Esophagus muscularis mucosa (tissue), 4 donors: Measurements from ENCODE around the gene FAM20A. TPM values are rescaled to one million over a fixed set of nuclear protein-coding genes. Genes with fewer than 3 reads are reported as not detected.

Experiments used
- DNase-seq: peaks from one replicate; pipeline ENCODE4 v3.0.0-alpha.2; 2017; ENCODE audit errors: extremely low spot score
- H3K27ac ChIP-seq, 4 donors: fragments of 200-600 bp; sonication (generic); replicated peaks in 1 of 4; 1 replicate in 3 of 4; 2 replicates in 1 of 4; pipeline ENCODE4 v1.5.1; 2016 to 2019; ENCODE audit warnings: mild to moderate bottlenecking in 1 of 4
- H3K27me3 ChIP-seq, 4 donors: fragments of 200-600 bp; sonication (generic); one replicate each; pipeline versions ENCODE4 v1.5.1 to v1.6.0; 2016 to 2019
- H3K36me3 ChIP-seq, 4 donors: fragments of 200-600 bp; sonication (generic); one replicate each; pipeline ENCODE4 v1.5.1; 2016 to 2019
- H3K4me1 ChIP-seq, 4 donors: fragments of 200-600 bp; sonication (generic); one replicate each; pipeline ENCODE4 v1.5.1; 2016 to 2019
- H3K4me3 ChIP-seq, 4 donors: fragments of 200-600 bp; sonication (generic); 1 replicate in 2 of 4; 2 replicates in 2 of 4; pipeline ENCODE4 v1.5.1; 2016 to 2019; ENCODE audit warnings: mild to moderate bottlenecking in 4 of 4, moderate library complexity in 1 of 4
- H3K9me3 ChIP-seq, 4 donors: fragments of 200-600 bp; sonication (generic); 1 replicate in 3 of 4; 2 replicates in 1 of 4; pipeline ENCODE4 v1.5.1; 2016 to 2019
- CTCF ChIP-seq, 3 experiments: fragments of 200-600 bp in 2 of 3; fragments of 450-650 bp in 1 of 3; sonication (generic) in 2 of 3; IDR thresholded peaks; one replicate each; pipeline ENCODE4 v1.5.1; 2017 to 2019; ENCODE audit warnings: antibody characterized with exemption in 3 of 3, mild to moderate bottlenecking in 2 of 3, moderate library complexity in 1 of 3
- EP300 ChIP-seq: sonication (generic); formaldehyde crosslinking; IDR thresholded peaks from one replicate; pipeline ENCODE4 v1.6.1; 2017; ENCODE audit warnings: antibody characterized with exemption
- POLR2A ChIP-seq: fragments of 450-650 bp; IDR thresholded peaks from one replicate; pipeline ENCODE4 v1.6.1; 2017; ENCODE audit warnings: antibody characterized with exemption, moderate library complexity, mild to moderate bottlenecking, low read depth
- POLR2AphosphoS5 ChIP-seq, 2 donors: sonication (generic); formaldehyde crosslinking; IDR thresholded peaks; one replicate each; pipeline ENCODE4 v1.6.1; 2017; ENCODE audit warnings: antibody characterized with exemption in 2 of 2
- WGBS: methylation state at CpG from one replicate; pipeline ENCODE4 v1.1.5; 2018; 5-methylcytosine and 5-hydroxymethylcytosine counted together
- intact Hi-C: fragments of 100-400 bp; cut with DNase I; formaldehyde crosslinking; loops from one replicate; pipeline ENCODE4 v1.15.1; 2023
- total RNA-seq, 4 donors: library from RNA; depleted of rRNA; stranded (reverse); fragments of >200 nt; gene quantifications; one replicate each; pipeline versions ENCODE4 v1.1.0 to v1.2.1, GENCODE V29; 2016

Gene FAM20A
- total RNA-seq, 4 donors from 2014 or later, result 1.7 to 21.2 (median 3.2) TPM

GRCh38 chr17:68541816-68542215 is 59.4 kb downstream of the FAM20A start:
- peaks cover 22 to 45% (median 43%) of the 10 kb centered on the region in 4 donors for H3K36me3 ChIP-seq
- 91% methylated on average over 5 of the region's 6 CpGs for WGBS

GRCh38 chr17:68540981-68541380 is 60.2 kb downstream of the FAM20A start:
- DNase-seq, result no peak
- intact Hi-C loops, result no loop called here
- Histone ChIP-seq H3K36me3 (peaks cover 22 to 51% (median 48%) of the 10 kb centered on the region in 4 donors), H3K27ac (no peak overlapping the region), H3K9me3 (no peaks in the 10 kb centered on the region), H3K27me3 (no peaks in the 10 kb centered on the region), H3K4me1 (peaks cover 0 to 11% (median 2%) of the 10 kb centered on the region in 4 donors), H3K4me3 (no peak overlapping the region)
- WGBS, result 92% methylated on average over 8 of the region's 8 CpGs
- TF ChIP-seq POLR2AphosphoS5 (IDR thresholded peaks at IDR 0.05) (no peak), POLR2A (no peak), EP300 (no peak), CTCF (IDR thresholded peaks at IDR 0.05) (no peak)

More at GRCh38 chr17:68541816-68542215, 59.4 kb downstream of the FAM20A start:
- H3K9me3 ChIP-seq, result no peaks in the 10 kb centered on the region
- H3K27ac ChIP-seq, result no peak overlapping the region
- H3K4me3 ChIP-seq, result no peak overlapping the region
- H3K4me1 ChIP-seq, result peaks cover 0 to 11% (median 0%) of the 10 kb centered on the region in 4 donors
- TF ChIP-seq POLR2AphosphoS5 (IDR thresholded peaks at IDR 0.05) (no peak), POLR2A (no peak), CTCF (IDR thresholded peaks at IDR 0.05) (no peak), EP300 (no peak)
- intact Hi-C loops, result no loop called here
- DNase-seq, result no peak
- H3K27me3 ChIP-seq, result no peaks in the 10 kb centered on the region

GRCh38 chr17:68539548-68540467 is 61.4 kb downstream of the FAM20A start:
- no peaks in the 10 kb centered on the region for H3K9me3 ChIP-seq
- H3K4me1 ChIP-seq, result peaks cover 0 to 15% (median 2%) of the 10 kb centered on the region in 4 donors
- TF ChIP-seq POLR2AphosphoS5 (IDR thresholded peaks at IDR 0.05), result peak in 1 of 2 donors; percentile 8
- TF ChIP-seq EP300, result no peak
- peak in 1 of 3 experiments; percentile 23 for TF ChIP-seq CTCF (IDR thresholded peaks at IDR 0.05)
- WGBS, result 70% methylated on average over 19 of the region's 20 CpGs
- intact Hi-C loops, result loop anchor here (5.0 kb wide), 1 partner anchor 217 kb away; no protein-coding TSS in a partner anchor
- H3K4me3 ChIP-seq, result no peak overlapping the region
- DNase-seq, result no peak
- peaks cover 22 to 62% (median 55%) of the 10 kb centered on the region in 4 donors for H3K36me3 ChIP-seq
- H3K27me3 ChIP-seq, result no peaks in the 10 kb centered on the region
- no peak overlapping the region for H3K27ac ChIP-seq

- H3K4me3 ChIP-seq, result no peak overlapping the region
- H3K27me3 ChIP-seq, result no peaks in the 10 kb centered on the region
- TF ChIP-seq CTCF (IDR thresholded peaks at IDR 0.05), result no peak
- TF ChIP-seq EP300, result no peak
- no peak for TF ChIP-seq POLR2A
- no peak for TF ChIP-seq POLR2AphosphoS5 (IDR thresholded peaks at IDR 0.05)
- WGBS, result 92% methylated on average over 3 of the region's 3 CpGs
- intact Hi-C loops, result loop anchor here (5.0 kb wide), 1 partner anchor 221 kb away; no protein-coding TSS in a partner anchor
- peaks cover 29 to 98% (median 75%) of the 10 kb centered on the region in 4 donors for H3K36me3 ChIP-seq
- H3K4me1 ChIP-seq, result peaks cover 0 to 24% (median 2%) of the 10 kb centered on the region in 4 donors
- no peak for DNase-seq
- no peaks in the 10 kb centered on the region for H3K9me3 ChIP-seq
- peak overlapping the region in 1 of 4 donors; percentile 26 for H3K27ac ChIP-seq
These were observed 65.2 kb downstream of the FAM20A start for GRCh38 chr17:68535922-68536321.
